GM23248 (cell line): ENCODE measurements around the gene FGF14.

Experiments
- EZH2 ChIP-seq: fragments of 200-600 bp; sonication (generic); IDR thresholded peaks from 2 replicates; pipeline ENCODE4 v1.6.1; 2018; ENCODE audit warnings: antibody characterized with exemption, mild to moderate bottlenecking; ENCODE audit not compliant: insufficient read depth, poor library complexity, severe bottlenecking
- EZH2phosphoT487 ChIP-seq: fragments of 200-600 bp; sonication (generic); IDR thresholded peaks from 2 replicates; pipeline ENCODE4 v1.6.1; 2018; ENCODE audit warnings: antibody characterized with exemption, moderate library complexity, mild to moderate bottlenecking, low read depth; ENCODE audit not compliant: insufficient read depth

DNA sequence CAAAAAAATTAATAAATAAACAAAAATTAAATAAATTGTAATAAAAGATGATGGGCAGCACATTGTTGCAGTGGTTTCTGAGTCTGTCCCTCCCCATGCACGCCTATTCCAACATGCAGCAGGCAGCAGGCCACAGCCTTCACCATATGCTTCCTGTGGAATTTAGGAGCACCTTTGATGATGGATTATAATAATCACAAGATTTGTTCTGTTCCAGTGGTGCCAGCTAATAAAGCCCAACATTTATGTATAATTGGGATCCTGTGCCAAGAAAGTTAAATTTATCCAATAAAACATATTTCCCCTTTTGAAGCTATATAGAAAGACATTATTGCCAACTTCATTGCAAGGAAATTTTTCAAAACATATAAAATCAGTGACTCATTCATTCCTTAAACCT lies 328.6 kb downstream of the FGF14 start:
- TF ChIP-seq EZH2 (no peak), EZH2phosphoT487 (no peak)
